ENCODE data around the gene PAPPA2.

DNA sequence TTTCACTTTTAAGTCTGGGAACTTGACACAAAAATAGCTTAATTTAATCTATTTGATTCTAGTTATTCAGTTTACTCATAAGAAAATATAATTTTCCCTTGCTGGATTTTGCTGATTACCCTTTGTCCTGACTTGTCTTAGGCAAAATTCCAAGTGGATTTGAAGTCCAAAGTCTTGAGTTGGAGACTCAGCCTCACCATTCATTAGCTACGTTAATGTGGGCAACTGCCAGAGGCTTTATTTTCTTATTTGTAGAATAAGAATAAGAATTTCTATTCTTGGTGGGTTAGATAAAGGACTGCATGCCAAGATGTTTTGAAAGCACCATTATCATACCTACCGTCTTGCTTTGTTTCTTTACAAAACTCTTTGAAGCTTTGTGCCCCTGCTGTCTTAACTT, 22.8 kb upstream of the PAPPA2 start:
- TF ChIP-seq MAX (IDR thresholded peaks at IDR 0.05) = no peak
- no peak for TF ChIP-seq EGR1 (IDR thresholded peaks at IDR 0.05)
- no peak for TF ChIP-seq REST (IDR thresholded peaks at IDR 0.05; ENCODE audit: low read depth)
- no peak for TF ChIP-seq YY1 (IDR thresholded peaks at IDR 0.05; ENCODE audit: low read depth)

Data from Ishikawa (cell line).